Diencephalon (tissue), 1 donor: ENCODE measurements around the gene ARMC2. TPM values are rescaled to one million over a fixed set of nuclear protein-coding genes. Genes with fewer than 3 reads are reported as not detected.

ENCODE experiments used
- small RNA-seq: library from RNA; depleted of rRNA; stranded (forward); fragments of <200 nt; gene quantifications from one replicate; pipeline ENCODE3, GENCODE V24; 2014
- total RNA-seq: library from RNA; depleted of rRNA; stranded (reverse); fragments of >200 nt; gene quantifications from one replicate; pipeline ENCODE4 v1.2.3, GENCODE V29; 2014

The ARMC2 gene
- total RNA-seq, result 29.5 TPM

DNA sequence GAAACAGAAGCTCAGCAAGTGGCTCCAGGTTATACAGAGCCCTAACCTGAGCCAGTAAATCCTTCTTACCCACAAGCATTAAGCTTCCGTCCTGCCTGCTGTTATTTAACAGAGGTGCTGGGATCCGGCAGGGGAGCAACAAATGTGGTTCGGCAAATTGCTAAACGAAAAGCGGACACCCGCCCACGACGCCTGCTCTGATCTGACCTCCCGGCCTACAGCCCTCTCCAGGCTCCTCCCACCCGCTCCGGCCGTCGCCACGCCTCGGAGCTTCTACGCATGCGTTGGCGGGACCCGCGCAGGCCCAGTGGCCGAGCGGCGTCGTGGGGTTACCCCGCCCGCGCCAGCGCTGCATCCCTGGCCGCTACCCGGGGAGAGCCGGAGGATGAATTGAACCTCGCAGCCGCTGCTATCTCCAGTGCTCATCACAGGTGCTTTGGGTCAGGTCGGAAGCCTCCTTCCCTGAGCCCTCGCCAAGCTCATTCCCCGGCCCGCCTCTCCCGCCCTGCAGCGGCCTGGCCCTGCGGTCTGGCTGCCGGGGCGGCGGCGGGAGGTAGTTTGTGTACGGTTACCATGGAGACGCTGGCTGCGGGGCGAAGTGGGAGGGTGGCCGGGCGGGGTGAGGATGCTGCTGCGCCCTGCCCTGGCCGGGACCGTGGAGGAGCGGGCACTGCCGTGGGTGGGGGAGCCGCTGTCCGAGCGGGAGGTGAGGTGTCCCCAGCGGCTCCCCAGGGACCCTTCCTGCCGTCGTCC, at the start of gene ARMC2:
Gene ARMC2 (plus strand): TSS at position 307 of the 753 bp plus-strand sequence. CDS start 5,846 bp downstream, outside the sequence.

Small RNA genes within 50 kb of the gene (small RNA-seq; reads per million reads assigned to genes)
- gene AL445189.2, result 0.15 reads per million
- gene Z95118.1, result not detected

Other genes starting within 250 kb of the ARMC2 start
- gene SESN1, start 246.4 kb downstream of the ARMC2 start, total RNA-seq, result 34.8 TPM
- 73.4 TPM for gene CEP57L1, start 247.1 kb downstream of the ARMC2 start, total RNA-seq